ENCODE results near the gene CRMP1.

The CRMP1 gene

DNA sequence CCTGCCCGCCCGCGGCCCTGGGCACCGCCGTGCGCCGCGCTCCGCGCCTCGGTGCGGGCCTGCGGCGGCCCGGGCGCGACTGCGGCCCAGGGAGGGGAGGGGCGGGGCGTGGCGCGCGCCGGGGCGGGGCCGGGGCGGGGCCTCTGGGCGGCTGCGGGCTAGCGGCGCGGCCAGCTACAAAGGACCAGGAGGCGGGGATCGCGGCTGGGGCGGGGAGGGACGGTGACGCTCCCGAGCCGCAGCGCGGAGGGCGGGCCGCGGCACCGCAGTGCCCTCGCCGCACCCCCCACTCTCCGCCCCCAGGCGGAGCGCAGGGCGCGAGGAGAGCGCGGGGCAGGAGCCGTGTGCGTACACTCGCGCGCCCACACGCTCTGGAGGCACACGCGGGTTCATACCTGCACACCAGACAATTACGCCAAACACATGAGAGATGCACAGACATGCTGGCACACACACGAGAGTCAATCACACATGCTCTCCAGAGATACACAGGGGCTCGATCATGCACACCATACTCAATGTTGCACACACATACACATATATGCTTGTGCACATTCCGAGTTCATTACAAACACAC, at the start of gene CRMP1:
CRMP1 (minus strand) TSS at position 83 of the 577 bp plus-strand sequence. CDS start 117 bp downstream, outside the sequence.
- DNase-seq (ENCODE audit: low read depth, low spot score): peak; percentile 70

DNA sequence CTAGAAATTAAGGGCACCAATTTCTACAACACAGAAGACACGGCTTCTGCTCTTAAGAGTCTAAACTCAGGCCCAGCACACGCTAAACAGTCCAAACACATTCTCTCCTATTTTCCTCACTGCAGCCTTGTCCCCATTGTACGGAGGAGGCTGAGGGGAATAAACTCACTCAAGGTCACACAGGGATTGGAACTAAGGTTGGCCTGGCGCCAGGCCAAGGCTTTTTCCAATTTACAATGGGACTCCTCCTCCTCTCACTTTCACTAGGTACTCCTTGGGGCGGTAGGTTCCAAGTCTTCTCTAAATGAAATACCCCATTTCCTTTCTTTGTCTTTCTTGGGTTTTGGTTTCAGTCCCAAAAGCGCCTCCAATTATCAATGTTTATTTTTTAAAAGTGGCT, 48.7 kb upstream of the CRMP1 start:
- DNase-seq (ENCODE audit: low read depth, low spot score): peak; percentile 40

GRCh38 chr4:5940470-5941203, 47.8 kb upstream of the CRMP1 start:
- DNase-seq (ENCODE audit: low read depth, low spot score): peak; percentile 25

DNA sequence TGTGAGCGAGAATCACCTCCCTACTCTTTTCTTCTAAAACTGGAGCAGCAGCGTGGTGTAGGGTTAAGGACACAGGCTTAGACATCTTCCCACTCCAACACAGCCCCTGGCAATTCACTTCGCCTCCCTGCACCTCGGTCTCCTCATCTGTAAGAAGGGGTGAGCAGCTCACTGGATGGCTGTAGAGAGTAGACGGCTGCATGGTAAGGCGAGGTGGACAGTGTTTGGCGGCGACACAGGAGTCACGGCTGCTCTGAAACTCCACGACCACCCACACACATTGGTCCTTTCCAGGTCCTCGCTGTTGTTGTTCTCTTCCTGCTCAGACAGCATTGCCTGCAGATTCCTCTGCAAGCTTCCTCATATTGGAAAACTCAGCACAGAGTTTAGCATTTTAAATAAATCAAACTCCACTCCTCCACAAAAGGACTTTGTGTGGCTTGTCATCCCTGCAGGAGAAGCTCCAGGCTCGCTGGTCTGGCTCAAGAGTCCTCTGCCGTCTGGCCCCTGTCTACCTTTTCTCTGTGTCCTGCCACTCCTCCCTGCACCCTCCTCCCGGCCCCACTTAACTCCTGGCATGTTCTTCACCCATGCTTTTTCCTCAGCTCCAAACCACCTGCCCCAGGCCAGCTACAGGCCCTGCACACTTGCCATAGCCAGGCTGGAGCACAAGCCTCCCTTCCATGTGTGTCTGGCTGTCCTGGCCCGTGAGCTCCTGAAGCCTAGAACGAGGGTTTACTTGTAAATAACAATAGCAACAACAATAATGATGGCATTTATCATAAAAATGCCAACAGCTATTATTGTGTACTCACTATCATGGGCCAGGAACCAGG, 41.3 kb upstream of the CRMP1 start:
- no peak for DNase-seq (ENCODE audit: low read depth, low spot score)

GRCh38 chr4:5933116-5933515, 40.2 kb upstream of the CRMP1 start:
- DNase-seq (ENCODE audit: low read depth, low spot score): peak; percentile 7

DNA sequence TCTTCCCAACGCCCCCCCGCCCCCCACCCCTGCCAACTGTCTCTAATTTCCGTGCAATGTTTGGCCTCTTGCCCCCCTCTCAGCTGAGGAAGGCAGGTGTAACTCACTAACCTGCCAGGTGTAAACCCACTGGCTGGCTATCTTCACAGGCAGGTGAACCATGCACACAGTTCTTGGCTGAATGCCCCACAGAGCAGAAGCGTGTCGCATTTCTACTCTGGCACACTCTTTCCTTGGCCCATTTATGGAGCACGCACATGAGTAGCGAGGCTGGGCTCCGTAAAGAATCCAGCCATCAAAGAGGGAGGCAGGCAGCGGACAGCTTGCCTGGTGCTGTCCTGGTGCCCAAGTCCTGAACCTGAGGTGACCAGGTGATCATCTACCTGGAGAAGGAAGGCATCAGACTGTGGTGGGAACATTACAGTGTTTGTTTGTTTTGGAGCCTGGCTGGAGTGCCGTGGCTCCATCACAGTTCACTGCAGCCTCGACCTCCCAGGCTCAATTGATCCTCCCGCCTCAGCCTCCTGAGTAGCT, 39.2 kb upstream of the CRMP1 start:
- no peak for DNase-seq (ENCODE audit: low read depth, low spot score)

GRCh38 chr4:5931526-5931925, 38.6 kb upstream of the CRMP1 start:
- DNase-seq (ENCODE audit: low read depth, low spot score): no peak

DNA sequence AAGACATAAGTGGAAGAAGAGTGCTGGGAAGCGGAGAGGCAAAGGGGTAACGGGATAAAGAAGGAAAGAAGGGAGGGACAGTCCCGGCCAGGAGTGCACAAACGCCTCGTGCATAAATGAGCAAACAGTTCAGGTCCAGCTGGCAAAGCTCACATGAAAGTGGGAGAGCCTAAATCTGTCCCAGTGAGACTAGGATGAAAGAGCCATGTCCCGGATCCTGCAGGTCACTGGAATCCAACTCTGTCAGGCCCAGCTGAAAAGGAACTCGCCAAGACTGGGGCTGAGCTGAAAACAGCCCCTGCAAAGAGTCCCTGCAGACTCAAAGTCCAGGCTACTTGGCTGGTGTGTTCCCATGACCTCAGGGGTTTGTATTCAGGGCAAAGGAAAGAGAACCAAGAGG, 38.0 kb upstream of the CRMP1 start:
- DNase-seq (ENCODE audit: low read depth, low spot score): no peak

DNA sequence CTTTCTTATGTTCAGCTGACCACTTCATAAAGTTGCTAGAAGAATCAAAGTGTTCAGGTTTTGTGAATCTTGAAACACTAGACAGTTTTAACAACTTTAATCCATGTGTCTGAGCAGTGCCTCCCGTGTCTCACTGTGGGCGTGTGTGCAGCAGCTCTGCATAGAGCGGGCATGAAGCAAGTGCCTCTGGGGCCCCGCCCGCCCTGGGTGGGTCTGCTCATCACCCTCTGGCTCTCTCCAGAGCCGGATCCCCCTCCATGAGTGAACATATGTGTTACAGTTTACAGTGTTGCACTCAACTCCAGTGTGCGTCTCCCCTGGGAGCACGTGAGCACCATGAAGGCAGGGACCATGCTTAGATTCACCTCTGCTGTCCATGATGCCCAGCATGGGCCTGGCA, 37.6 kb upstream of the CRMP1 start:
- DNase-seq (ENCODE audit: low read depth, low spot score): no peak

DNA sequence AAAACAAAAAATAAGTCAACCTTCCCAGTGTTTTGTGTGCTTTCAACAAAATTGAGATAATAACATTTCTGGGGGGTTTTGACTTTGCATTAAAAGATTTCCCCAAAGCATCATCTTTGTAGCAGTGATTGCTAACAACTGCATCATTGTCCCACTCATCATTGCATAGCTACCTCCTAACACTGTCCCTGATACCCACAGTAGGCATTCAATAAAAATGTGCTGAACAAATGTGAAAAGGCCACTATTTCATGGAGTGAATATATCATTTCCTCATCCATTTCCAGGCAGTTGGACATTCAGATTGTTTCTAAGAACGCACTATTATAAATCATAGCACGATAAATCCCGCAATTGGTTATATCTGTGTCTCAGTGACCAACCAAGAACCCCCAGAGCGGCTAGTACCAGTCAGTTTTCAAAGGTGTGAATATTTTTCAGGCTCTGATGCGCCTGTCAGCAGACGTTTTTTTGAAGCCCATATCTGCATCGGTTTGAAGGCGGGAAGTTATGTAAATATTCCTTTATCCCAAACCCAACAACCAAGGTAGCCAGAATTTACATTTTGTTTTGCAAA, 36.0 kb upstream of the CRMP1 start:
- no peak for DNase-seq (ENCODE audit: low read depth, low spot score)

DNA sequence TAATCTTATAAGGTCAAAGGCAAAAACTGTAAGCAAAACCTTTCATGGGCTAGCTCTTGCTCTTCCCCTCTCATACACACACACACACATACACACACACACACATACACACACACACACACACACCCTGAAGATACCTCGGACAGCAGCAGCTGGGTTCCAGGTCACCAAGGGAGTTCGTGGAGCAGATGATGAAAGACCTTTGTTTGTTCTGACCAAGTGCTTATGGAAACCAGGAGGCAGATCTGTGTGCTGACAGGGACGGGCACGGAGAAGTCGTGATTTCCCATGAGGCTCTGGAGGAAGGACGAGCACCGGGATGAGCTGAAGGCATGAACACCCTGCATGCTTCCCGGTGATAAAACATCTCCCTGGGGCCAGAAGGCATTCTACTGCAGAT, 35.4 kb upstream of the CRMP1 start:
- no peak for DNase-seq (ENCODE audit: low read depth, low spot score)

GRCh38 chr4:5927747-5928146, 34.9 kb upstream of the CRMP1 start:
- no peak for DNase-seq (ENCODE audit: low read depth, low spot score)

DNA sequence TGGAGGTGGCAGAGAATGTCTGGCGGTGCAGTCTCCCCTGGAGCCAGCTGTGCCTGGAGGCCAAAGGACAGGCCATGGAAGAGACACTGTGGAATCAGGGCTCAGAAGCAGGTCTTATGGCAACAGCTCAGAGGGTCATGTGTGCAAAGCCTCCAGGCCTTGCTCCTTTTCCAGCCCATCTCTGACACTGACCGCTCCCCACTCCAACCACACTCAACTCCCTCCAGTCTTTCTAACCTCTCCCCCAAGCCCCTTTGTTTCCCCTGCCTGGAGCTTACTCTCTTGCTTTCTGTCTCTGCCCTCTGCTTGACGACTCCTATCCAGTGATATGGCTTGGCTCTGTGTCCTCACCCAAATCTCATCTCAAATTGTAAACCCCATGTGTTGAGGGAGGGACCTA, 34.2 kb upstream of the CRMP1 start:
- no peak for DNase-seq (ENCODE audit: low read depth, low spot score)

DNA sequence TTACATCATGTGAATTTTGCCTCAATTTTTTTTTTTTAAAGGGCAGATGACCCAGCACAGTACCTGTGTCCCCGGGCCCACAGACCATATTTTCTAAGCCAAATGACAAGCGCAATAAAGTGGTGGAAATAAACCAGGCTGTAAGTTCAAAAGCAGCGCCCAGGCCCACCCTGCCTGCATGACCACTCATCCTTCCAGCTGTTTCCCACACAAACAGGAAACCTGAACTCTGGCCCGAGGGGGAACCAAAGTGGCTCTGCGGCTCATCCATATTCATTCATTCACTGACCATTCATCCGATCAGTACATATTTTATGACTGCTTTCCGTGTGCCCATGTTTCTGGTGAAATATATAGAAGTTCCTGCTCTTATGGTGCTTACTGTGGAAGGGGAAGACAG, 33.7 kb upstream of the CRMP1 start:
- DNase-seq (ENCODE audit: low read depth, low spot score): no peak

DNA sequence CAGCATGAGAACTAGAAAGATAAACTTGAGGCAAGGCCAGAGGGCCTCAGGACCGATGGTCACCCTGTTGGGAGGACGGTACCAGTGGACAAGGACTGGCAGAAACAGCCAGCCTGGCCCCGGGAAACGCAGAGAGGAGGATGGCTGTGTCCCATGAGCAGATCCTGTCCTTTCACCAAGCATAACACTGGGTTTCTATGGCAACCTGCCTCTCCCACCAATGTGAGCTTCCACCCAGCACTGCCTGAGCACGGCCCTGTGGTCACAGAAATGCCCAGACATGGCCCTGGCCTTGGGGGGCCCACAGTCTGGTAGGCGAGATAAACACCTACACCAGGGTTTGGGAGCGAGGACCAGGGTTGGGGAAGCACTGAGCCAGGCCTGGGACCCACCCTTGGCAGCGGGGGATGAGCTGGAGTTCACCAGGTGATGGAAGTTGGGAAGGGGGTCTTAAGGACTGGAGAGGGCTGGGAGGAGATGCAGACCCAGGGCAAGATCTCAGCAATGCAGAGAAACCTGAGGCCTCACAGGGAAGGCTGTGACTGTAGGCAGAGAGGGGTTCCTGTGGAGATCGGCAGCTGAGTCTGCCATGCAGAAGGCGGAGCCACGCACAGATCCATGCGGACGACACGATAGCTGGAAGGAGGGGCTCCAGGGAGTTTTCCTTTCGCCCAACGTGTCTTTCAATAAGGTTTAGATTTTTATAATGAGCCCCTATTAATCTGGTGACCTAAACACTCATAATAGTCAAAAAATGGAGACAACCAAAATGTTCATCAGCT, 32.7 kb upstream of the CRMP1 start:
- no peak for DNase-seq (ENCODE audit: low read depth, low spot score)

GRCh38 chr4:5924461-5925125, 31.7 kb upstream of the CRMP1 start:
- no peak for DNase-seq (ENCODE audit: low read depth, low spot score)

DNA sequence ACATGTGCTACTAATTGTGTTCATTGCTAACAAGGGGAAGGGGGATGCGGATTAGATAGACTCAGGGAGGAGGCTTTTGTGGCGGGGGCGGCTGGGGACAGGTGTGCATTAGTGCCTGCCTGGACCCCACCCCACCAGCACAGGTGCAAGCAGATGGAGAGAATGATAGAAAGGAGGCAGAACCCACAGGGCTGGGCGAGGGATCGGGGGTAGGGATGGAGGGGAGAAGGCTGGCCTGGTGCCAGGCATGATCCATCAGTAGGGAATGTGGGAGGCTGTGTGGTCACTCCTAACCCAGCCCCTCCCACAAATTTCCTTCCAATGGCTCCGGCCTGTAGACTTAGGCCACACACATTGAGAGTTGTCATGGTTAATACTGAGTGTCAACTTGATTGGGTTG, 30.5 kb upstream of the CRMP1 start:
- DNase-seq (ENCODE audit: low read depth, low spot score): peak; percentile 5

DNA sequence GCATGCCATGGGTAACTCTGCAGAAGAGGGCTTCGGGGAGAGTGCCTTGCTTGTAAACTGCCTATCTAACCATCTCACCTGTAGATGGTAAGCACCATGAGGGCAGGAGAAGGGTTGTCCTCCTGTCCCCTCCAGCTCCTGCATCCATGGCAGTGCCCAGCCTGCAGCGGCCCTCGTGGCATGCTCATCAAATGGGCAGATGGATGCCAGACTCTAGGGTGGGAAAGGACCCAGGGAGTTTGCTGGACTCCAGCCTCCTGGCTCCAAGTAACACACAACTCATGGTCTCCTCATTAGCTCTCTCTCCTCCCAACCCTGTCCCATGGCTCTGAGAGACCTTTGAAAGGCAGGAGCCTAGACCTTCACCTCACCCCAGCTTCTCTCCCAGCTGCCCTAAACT, 29.7 kb upstream of the CRMP1 start:
- no peak for DNase-seq (ENCODE audit: low read depth, low spot score)

DNA sequence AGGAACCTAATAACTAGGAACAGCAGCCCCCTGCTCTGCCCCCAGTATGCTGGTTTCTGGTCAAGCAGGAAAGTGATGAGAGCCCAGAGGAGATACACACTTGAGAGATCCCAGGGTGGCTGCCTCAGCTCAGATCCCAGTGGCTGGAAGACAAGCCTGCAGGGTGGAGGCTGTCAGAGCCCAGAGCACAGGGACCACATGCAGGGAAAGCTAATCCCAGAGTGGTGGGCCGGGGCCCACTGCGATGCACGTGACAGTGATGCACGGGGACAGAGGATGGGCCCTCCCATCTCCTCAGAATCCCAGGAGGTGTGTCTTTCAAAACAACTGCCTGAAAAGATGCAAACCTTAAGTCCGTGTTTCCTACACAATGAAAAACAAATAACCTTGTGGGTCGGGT, 29.1 kb upstream of the CRMP1 start:
- DNase-seq (ENCODE audit: low read depth, low spot score): no peak

GRCh38 chr4:5921101-5921980, 28.5 kb upstream of the CRMP1 start:
- no peak for DNase-seq (ENCODE audit: low read depth, low spot score)
